Mucosa of gallbladder (tissue), 1 donor: Measurements from ENCODE around the gene VAMP4. TPM values are rescaled to one million over a fixed set of nuclear protein-coding genes. Genes with fewer than 3 reads are reported as not detected.
"Not testable (repeated sequence)": the region's sequence is repeated elsewhere in the genome, so short reads cannot be mapped to it uniquely, and the experiment has no call there.

ENCODE experiments used
- DNase-seq: peaks from one replicate; pipeline ENCODE4 v3.0.0-alpha.2; 2020; ENCODE audit warnings: low spot score
- total RNA-seq: library from RNA; stranded (reverse); gene quantifications from one replicate; pipeline ENCODE4 v1.2.1, GENCODE V29; 2021
- donor health status: DM: no; HTN: no; CAD: no.

VAMP4 gene
- total RNA-seq, 1 donor from 2014 or later, result 14.2 TPM

- no peak for DNase-seq
Measured at GRCh38 chr1:171699531-171699930, 42.3 kb downstream of the VAMP4 start.

DNA sequence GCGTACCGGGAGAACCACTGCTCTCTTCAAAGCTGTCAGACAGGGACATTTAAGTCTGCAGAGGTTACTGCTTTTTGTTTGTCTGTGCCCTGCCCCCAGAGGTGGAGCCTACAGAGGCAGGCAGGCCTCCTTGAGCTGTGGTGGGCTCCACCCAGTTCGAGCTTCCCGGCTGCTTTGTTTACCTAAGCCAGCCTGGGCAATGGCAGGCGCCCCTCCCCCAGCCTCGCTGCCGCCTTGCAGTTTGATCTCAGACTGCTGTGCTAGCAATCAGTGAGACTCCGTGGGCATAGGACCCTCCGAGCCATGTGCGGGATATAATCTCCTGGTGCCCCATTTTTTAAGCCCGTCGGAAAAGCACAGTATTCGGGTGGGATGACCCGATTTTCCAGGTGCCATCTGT is 46.1 kb downstream of the VAMP4 start:
- not testable (repeated sequence) for DNase-seq

DNA sequence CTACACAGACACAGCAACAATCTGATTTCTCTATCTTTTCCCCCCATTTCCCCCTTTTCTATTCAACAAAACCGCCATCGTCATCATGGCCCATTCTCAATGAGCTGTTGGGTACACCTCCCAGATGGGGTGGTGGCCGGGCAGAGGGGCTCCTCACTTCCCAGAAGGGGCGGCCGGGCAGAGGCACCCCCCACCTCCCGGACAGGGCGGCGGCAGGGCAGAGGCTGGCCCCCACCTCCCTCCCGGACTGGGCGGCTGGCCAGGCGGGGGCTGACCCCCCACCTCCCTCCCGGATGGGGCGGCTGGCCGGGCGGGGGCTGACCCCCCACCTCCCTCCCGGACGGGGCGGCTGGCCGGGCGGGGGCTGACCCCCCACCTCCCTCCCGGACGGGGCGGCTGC is 48.3 kb downstream of the VAMP4 start:
- not testable (repeated sequence) for DNase-seq

DNA sequence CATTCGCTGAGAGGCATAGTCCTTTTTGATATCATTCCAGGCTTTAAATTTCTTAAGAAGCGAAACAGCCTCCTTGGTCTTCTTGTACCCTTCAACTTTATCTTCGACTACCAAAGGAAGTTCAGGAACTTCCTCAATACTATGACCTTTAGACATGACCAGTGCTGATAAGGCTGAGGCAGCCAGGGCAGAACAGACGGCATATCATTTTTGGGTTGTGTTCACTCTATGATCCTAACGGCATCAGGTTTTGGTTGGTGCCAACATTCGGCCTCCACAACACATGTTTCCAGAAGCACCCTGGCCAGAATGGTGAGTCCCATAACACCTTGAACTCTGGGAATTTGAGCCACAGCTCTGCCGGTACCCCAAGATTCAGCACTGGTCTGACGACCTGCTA is 58.0 kb downstream of the VAMP4 start:
- DNase-seq, result no peak

- DNase-seq, result no peak
Measured at GRCh38 chr1:171680339-171680738, 61.5 kb downstream of the VAMP4 start.

- DNase-seq, result no peak
Measured at GRCh38 chr1:171676823-171677222, 65.0 kb downstream of the VAMP4 start.

- no peak for DNase-seq
Measured at GRCh38 chr1:171674431-171675405, 67.1 kb downstream of the VAMP4 start.

DNA sequence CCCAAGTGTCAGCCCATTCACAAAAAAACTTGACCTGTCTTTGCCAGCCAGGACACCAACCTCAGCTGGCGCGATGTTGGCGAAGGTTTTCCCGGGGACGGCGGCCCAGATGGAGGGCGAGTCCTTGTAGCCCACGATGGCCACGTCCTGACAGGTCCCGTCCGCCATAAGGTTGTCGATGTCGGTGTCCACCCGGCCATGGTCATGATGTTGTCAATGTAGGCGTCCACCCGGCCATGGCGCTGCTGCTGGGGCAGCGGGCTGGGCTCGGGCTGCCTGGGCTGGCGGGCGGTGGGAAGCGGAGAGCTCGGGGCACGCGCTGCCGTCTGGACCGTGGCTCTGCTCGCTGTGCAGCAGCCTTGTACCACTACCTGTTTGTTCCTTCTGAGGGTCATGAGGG is 71.1 kb downstream of the VAMP4 start:
- no peak for DNase-seq

GRCh38 chr1:171668372-171668771 is 73.5 kb downstream of the VAMP4 start:
- no peak for DNase-seq

GRCh38 chr1:171666114-171666769 is 75.6 kb downstream of the VAMP4 start:
- DNase-seq, result no peak

- DNase-seq, result no peak
Measured at GRCh38 chr1:171664976-171665375, 76.9 kb downstream of the VAMP4 start.

DNA sequence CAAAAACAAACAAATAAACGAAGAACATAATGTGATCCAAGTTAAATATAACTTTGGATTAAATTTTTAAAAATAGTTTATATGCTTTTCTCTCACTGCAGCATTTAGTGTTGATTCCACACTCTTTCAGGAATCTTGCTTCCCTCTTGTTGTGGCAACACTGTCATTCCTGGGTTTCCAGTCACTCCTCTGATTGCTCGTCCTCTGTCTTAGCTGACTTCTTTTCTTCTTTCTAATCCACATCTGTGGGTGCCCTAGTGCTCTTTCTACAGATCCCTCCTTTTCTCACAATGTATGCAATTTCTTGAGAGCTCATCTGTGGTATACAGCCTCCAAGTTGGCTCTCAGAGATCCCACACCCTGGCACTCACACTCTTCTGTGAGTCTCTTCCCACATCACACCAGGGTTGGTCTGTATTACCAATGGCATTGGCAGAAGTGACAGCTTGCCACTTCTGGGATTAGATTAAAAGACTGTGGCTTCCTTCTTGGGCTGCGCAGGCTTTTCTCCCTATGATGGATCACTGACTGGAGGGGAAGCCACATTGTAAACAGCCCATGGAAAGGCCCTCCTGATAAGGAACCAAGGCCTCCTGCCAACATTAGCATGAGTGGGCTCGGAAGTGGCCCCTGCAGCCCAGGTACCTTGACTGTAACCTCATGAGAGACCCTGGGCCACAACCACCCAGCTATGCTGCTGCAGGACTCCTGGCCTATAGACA is 77.8 kb downstream of the VAMP4 start:
- DNase-seq, result no peak

DNA sequence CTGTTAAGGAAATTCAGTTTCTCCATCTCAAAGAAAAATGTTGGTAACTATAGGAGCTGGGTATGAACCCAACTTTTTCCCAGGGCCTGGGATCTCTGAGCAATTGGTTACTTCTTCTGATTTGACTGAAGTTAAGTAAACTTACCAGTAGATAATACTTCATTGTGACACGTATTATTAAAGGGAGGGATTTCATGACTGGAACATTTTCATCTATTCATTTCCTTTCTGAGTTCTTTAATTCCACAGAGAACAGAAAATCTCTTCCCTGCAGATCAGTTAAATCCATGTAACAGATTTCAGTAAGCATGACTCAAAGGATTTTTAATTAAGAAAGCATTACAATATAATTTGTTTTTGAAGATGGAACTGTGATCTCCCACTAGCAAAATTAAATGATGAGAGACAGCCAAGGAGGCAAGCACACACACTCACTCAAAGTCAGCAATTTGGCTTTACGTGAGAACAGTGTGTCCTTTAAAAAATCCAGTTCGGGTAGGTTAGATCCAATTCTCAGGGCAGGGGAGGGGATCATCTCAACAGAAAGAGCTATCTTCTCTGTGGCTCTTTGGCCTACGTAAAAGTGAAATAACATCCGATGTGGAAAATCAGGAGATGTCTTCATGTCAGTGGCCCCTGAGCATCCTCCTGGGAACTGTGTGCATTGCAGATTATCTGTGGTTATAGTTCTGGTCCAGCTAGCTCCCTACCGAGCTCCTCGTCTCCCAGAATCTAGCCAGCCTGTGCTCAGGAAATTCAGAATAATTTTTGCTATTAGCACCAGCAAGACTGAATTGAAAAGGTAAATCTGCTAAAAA is 78.6 kb downstream of the VAMP4 start:
- no peak for DNase-seq

DNA sequence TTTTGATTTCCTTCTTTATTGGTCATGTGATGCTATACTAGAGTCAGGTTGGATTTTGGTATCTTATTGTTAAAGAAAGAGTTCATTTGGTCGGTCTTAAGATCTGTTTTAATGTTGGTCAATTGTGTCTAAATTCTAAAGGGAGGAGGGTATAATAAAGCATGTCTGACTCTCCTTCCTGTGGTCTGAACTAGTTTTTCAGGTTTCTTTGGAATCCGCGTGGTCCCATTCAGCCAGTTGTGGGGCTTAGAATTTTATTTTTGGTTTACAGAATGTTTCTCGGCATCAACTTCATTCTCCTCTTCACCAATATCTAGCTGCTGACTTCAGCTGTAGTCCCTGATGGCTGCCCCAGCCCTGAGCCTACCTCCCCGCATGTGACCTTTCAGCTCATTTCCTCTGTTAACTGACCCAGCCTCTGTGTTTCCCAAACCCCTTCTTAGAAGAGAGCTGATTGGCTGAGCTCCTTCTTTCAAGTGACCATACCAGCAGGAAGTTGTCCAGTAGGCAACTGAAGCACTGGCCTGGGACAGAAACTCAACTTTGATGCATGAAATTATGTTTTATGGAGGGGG is 80.7 kb downstream of the VAMP4 start:
- no peak for DNase-seq

GRCh38 chr1:171656206-171656605 is 85.7 kb downstream of the VAMP4 start:
- not testable (repeated sequence) for DNase-seq

DNA sequence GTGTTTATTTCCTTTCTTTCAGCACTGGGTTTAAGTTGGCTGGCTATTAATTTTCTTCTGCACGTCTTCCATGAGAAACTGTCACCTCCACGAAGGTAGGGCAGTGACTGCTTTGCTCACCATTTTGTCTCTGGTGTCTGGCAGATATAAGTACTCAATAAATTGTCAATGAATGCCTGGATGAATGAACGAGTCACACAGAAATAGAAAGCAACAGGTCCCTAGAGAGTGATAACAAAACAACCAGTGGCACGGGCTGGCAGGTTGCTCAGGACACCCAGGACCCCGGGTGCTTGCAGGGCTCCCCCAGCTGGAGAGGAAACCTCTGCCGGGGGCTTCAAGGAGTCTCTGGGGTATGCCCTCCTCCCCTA is 86.1 kb downstream of the VAMP4 start:
- no peak for DNase-seq

DNA sequence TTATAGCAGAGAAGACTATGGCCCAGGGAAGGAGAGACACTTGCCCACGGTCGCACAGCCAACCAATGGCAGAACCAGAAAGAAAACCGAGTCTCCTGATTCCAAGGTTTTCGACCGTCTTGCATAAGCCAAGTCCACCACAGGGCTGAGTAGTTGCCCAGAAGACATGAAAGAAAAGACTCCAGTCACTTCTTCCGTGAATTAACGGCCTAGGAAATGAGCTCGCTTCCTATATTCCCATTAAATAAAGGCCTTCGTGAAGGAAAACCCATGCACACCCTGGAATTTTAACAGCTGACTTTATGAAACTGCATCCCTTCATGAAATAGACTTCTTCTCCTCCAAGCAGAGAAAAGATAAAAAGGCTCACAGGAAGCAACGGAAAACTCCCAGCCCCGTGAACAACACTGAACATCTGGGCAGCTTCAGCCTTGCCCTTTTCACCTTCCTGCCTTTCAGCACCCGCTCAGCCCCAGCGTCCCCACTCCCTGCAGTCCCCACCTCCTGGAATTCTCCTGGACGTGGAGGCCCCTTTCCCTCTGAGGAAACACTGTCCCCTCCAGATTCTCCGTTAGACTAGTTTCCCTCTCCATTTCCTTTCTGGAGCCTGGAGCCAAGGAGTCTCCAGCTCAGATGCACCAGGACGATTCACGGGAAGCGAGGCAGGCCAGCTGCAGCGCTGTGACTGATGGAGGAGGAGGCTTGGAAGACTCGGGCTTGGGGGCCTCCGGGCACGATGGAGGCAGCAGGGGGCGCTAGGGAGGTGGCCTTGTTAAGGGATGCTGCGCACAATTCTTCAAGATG is 86.7 kb downstream of the VAMP4 start:
- peak; percentile 67 for DNase-seq

DNA sequence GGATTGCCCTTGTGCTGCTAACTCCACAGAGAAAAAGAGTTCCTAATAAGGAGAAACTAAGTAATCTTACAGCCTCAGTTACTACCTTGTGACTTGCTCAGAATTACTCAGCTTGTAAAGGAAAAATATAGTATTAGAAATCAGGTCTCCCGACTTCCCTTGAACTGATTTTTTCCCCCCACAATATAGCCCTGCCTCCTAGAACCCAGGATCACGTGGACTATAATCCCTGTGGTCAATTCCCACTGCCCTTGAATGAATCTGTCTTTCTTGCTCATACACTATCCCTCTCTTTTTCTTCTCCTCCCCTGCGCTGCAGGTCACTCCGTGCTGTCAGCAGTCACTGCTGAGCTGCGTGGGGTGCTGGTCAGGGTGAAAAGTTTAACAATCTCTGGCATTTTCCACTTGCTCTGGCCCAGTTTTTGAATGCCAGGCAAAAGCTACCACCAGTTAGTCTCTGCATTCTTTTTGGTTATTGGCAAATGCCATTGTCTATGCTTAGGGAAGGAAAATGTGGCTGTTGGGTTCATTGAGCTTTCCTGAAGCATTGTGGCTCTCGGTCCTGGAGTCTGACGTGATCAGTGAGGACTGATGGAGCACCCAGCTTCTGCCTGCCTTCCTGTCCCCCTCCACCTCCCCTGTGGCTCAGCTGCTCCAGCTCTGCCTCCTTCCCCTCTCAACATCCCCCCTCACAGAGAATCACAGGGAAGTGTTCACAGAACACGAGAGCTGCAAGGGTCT is 87.5 kb downstream of the VAMP4 start:
- peak; percentile 11 for DNase-seq

GRCh38 chr1:171653796-171654195 is 88.1 kb downstream of the VAMP4 start:
- no peak for DNase-seq
